GM21529 (cell line): ENCODE data around the gene THEM4.

Experiments used
- ATAC-seq: cut with Tn5 transposase; IDR thresholded peaks from one replicate; pipeline ENCODE4 v1.9.1; 2021; ENCODE audit not compliant: unreplicated experiment

Gene THEM4

GRCh38 chr1:151839082-151839412 lies 70.3 kb downstream of the THEM4 start:
- ATAC-seq, result no peak

GRCh38 chr1:151838222-151839081 lies 70.9 kb downstream of the THEM4 start:
- no peak for ATAC-seq

GRCh38 chr1:151837884-151838221 lies 71.5 kb downstream of the THEM4 start:
- ATAC-seq, result no peak

GRCh38 chr1:151837197-151837596 lies 72.1 kb downstream of the THEM4 start:
- ATAC-seq, result no peak

GRCh38 chr1:151835596-151835995 lies 73.7 kb downstream of the THEM4 start:
- no peak for ATAC-seq

- no peak for ATAC-seq
Observed at GRCh38 chr1:151834239-151834638, 75.1 kb downstream of the THEM4 start.

- ATAC-seq, result no peak
Observed at GRCh38 chr1:151833172-151833900, 76.0 kb downstream of the THEM4 start.

- no peak for ATAC-seq
Observed at GRCh38 chr1:151832318-151832980, 76.9 kb downstream of the THEM4 start.

- no peak for ATAC-seq
Observed at GRCh38 chr1:151831605-151832004, 77.7 kb downstream of the THEM4 start, which contains the start of gene RORC. Gene RORC, minus strand, starts transcription at chr1:151831802. Its CDS starts 38 bp downstream, at chr1:151831764.

GRCh38 chr1:151831256-151831591 lies 78.1 kb downstream of the THEM4 start:
- ATAC-seq, result no peak

GRCh38 chr1:151830055-151830454 lies 79.3 kb downstream of the THEM4 start:
- no peak for ATAC-seq

GRCh38 chr1:151829352-151830046 lies 79.8 kb downstream of the THEM4 start:
- ATAC-seq, result no peak

- no peak for ATAC-seq
Observed at GRCh38 chr1:151828921-151829320, 80.4 kb downstream of the THEM4 start.

- ATAC-seq, result no peak
Observed at GRCh38 chr1:151827853-151828252, 81.5 kb downstream of the THEM4 start.

- ATAC-seq, result no peak
Observed at GRCh38 chr1:151825751-151826660, 83.3 kb downstream of the THEM4 start.

- ATAC-seq, result no peak
Observed at GRCh38 chr1:151825204-151825603, 84.1 kb downstream of the THEM4 start.
